Testis (tissue), 2 donors: Measurements from ENCODE around the gene SLC2A3.

Experiments used
- POLR2A ChIP-seq: fragments of 450-650 bp; IDR thresholded peaks from one replicate; pipeline ENCODE4 v1.6.1; 2017; ENCODE audit warnings: antibody characterized with exemption, mild to moderate bottlenecking, moderate library complexity
- TF ChIP-seq, protein P1 (sequence below), 3 experiments: fragments of 450-650 bp in 2 of 3; fragments of 200-600 bp in 1 of 3; sonication (generic) in 1 of 3; IDR thresholded peaks; one replicate each; pipeline ENCODE4 v1.5.1; 2016 to 2019; ENCODE audit warnings: antibody characterized with exemption in 3 of 3, mild to moderate bottlenecking in 2 of 3, moderate library complexity in 1 of 3

DNA sequence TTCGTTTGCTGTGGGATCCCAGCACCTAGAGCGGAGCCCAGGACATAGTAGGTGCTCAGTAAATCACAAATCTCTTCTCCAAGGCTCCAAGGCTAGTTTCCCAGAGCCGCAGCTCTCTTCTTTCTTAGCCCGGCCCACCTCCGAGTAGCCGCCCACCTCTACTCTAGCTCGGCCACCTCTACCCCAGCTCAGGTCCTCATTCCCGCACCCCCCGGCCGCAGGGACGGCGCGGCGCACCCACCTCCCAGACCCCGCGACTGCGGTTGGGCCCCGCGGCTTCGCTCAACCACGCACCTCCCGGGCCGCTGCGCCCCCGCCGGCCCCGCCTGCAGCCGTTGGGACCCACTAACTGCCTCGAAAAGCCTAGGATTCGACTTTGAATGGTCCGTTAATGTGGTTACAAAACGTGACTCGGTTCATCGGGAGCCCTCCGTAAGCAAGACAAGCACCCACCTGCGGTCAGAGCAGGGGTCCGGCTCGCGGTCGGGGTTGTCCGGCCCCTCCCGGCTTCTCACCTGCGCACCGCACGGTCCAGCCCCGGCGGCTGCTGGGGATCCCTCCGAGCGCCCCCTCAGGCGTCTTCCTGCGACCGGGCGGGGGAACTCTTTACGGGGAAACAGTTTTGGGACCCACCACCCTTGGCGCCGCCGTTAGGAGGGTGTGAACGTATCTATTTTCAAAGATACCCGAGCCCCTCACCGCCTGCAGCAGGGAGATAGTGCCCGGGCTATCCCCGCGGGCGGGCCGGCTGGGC lies 63.2 kb downstream of the SLC2A3 start, which contains the start of gene SLC2A14:
- TF ChIP-seq, protein P1, sequence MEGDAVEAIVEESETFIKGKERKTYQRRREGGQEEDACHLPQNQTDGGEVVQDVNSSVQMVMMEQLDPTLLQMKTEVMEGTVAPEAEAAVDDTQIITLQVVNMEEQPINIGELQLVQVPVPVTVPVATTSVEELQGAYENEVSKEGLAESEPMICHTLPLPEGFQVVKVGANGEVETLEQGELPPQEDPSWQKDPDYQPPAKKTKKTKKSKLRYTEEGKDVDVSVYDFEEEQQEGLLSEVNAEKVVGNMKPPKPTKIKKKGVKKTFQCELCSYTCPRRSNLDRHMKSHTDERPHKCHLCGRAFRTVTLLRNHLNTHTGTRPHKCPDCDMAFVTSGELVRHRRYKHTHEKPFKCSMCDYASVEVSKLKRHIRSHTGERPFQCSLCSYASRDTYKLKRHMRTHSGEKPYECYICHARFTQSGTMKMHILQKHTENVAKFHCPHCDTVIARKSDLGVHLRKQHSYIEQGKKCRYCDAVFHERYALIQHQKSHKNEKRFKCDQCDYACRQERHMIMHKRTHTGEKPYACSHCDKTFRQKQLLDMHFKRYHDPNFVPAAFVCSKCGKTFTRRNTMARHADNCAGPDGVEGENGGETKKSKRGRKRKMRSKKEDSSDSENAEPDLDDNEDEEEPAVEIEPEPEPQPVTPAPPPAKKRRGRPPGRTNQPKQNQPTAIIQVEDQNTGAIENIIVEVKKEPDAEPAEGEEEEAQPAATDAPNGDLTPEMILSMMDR (IDR thresholded peaks at IDR 0.05): no peak
- no peak for TF ChIP-seq POLR2A
